ENCODE data around the gene NFAM1.

DNA sequence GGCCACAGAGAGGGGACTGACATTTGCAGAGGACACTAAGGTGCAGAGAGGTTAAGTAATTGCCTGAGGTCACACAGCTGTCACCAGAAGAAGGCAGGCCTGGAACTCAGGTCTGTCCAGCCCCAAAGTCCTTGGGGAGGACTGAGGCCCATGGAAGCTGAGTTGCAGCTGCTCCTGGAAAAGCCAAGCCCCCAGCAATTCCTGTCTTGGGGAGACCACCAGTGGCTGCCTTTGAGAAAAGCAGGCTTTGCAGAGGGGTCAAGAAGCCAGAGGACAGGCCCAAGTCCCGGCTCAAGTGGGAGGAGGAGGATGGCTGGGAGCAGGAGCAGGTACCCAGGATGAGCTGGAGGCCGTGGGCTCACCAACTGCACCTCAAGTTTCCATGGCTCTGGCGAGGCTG, 3.4 kb downstream of the NFAM1 start:
- TF ChIP-seq, protein P1, sequence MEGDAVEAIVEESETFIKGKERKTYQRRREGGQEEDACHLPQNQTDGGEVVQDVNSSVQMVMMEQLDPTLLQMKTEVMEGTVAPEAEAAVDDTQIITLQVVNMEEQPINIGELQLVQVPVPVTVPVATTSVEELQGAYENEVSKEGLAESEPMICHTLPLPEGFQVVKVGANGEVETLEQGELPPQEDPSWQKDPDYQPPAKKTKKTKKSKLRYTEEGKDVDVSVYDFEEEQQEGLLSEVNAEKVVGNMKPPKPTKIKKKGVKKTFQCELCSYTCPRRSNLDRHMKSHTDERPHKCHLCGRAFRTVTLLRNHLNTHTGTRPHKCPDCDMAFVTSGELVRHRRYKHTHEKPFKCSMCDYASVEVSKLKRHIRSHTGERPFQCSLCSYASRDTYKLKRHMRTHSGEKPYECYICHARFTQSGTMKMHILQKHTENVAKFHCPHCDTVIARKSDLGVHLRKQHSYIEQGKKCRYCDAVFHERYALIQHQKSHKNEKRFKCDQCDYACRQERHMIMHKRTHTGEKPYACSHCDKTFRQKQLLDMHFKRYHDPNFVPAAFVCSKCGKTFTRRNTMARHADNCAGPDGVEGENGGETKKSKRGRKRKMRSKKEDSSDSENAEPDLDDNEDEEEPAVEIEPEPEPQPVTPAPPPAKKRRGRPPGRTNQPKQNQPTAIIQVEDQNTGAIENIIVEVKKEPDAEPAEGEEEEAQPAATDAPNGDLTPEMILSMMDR (IDR thresholded peaks at IDR 0.05), result no peak
- TF ChIP-seq POLR2A (IDR thresholded peaks at IDR 0.05), result no peak

Measured in adrenal gland (tissue), 5 donors.